HG03378 (cell line): ENCODE data around the gene NDUFA1.
"Not testable (repeated sequence)": the region's sequence is repeated elsewhere in the genome, so short reads cannot be mapped to it uniquely, and the experiment has no call there.

Experiments used
- ATAC-seq: cut with Tn5 transposase; IDR thresholded peaks from one replicate; pipeline ENCODE4 v1.9.1; 2021; ENCODE audit warnings: mild to moderate bottlenecking, moderate library complexity; ENCODE audit not compliant: unreplicated experiment

NDUFA1 gene

GRCh38 chrX:119899125-119899524 is 27.5 kb downstream of the NDUFA1 start:
- ATAC-seq, result no peak

- no peak for ATAC-seq
Observed at GRCh38 chrX:119900976-119901375, 29.3 kb downstream of the NDUFA1 start.

- no peak for ATAC-seq
Observed at GRCh38 chrX:119916310-119916709, 44.7 kb downstream of the NDUFA1 start.

- ATAC-seq, result no peak
Observed at GRCh38 chrX:119917877-119918276, 46.2 kb downstream of the NDUFA1 start.

- no peak for ATAC-seq
Observed at GRCh38 chrX:119919835-119920585, 48.4 kb downstream of the NDUFA1 start.

GRCh38 chrX:119922391-119922790 is 50.8 kb downstream of the NDUFA1 start:
- ATAC-seq, result not testable (repeated sequence)
